ENCODE measurements around the gene CDO1. TPM values are rescaled to one million over a fixed set of nuclear protein-coding genes. Genes with fewer than 3 reads are reported as not detected.
"Not testable (repeated sequence)": the region's sequence is repeated elsewhere in the genome, so short reads cannot be mapped to it uniquely, and the experiment has no call there.

The CDO1 gene
- total RNA-seq, 1 experiment from 2014 or later, result 0.17 TPM

DNA sequence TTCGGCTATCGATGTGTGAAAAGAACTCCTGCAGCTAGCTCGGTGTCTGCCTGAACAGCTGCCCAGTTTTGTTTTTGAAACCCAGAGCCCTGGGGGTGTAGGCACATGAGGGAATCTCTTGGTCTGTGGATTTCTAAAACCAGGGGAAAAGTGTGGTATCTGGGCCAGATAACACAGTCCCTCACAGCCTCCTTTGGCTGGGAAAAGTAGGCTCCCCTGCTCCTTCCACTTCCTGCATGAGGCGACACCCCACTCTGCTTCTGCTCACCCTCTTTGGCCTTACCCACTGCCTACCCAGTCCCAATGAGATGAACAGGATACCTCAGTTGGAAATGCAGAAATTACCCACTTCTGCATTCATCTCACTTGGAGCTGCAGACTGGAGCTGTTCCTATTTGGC is 9.5 kb upstream of the CDO1 start:
- POLR2A ChIA-PET, result interaction anchor here (1.0 kb wide), 1 partner anchor 191 kb away, joined by 3 read pairs; no protein-coding TSS in a partner anchor
- Histone ChIP-seq H3K27ac (ENCODE audit: low read depth, low read length) (no peak overlapping the region), H3K9ac (ENCODE audit: low read length) (no peak overlapping the region), H3K4me3 (replicated peaks in 1 of 2; ENCODE audit: low read depth in 1 of 2, low read length in 2 of 2) (no peak overlapping the region), H3K36me3 (ENCODE audit: control insufficient read depth in 1 of 2, insufficient read depth in 2 of 2, low read length in 2 of 2) (peaks cover 17 to 20% of the 10 kb centered on the region in 2 experiments), H2AFZ (ENCODE audit: low read depth, low read length, poor library complexity, severe bottlenecking) (no peak overlapping the region), H3K4me2 (ENCODE audit: low read length) (no peak overlapping the region), H3K27me3 (ENCODE audit: insufficient read depth, low read length) (no peaks in the 10 kb centered on the region), H3K4me1 (ENCODE audit: control insufficient read depth in 1 of 2, insufficient read depth in 2 of 2, low read length in 2 of 2) (no peaks in the 10 kb centered on the region), H3K79me2 (ENCODE audit: insufficient read depth, low read length) (no peaks in the 10 kb centered on the region), H3K9me2 (ENCODE audit: insufficient read depth) (no peaks in the 10 kb centered on the region), H4K20me1 (ENCODE audit: insufficient read depth) (no peaks in the 10 kb centered on the region), H3K9me3 (ENCODE audit: control insufficient read depth in 1 of 2, insufficient read depth in 1 of 2, low read depth in 1 of 2, low read length in 2 of 2) (no peaks in the 10 kb centered on the region)
- CTCF ChIA-PET, result no interaction called here
- no TSS peak for BruUV-seq (replicated peaks)
- DNase-seq (ENCODE audit: low read depth, low spot score) (no peak), ATAC-seq (peak; percentile 49)
- RAD21 ChIA-PET (ENCODE audit: low non-redundant PET in 1 of 2, low total read pairs in 2 of 2, uncharacterized antibody in 2 of 2, unreplicated experiment in 2 of 2), result no interaction called here
- intact Hi-C loops (cut with micrococcal nuclease), result loop anchor here (2.0 to 5.0 kb wide), 2 partner anchors 517 to 729 kb away; no protein-coding TSS in a partner anchor
- no peak for TF ChIP-seq RAD21 (IDR thresholded peaks at IDR 0.05; ENCODE audit: low read depth)
- no peak for TF ChIP-seq ELF1 (IDR thresholded peaks at IDR 0.05; ENCODE audit: borderline replicate concordance, low read depth)
- TF ChIP-seq, protein P1, sequence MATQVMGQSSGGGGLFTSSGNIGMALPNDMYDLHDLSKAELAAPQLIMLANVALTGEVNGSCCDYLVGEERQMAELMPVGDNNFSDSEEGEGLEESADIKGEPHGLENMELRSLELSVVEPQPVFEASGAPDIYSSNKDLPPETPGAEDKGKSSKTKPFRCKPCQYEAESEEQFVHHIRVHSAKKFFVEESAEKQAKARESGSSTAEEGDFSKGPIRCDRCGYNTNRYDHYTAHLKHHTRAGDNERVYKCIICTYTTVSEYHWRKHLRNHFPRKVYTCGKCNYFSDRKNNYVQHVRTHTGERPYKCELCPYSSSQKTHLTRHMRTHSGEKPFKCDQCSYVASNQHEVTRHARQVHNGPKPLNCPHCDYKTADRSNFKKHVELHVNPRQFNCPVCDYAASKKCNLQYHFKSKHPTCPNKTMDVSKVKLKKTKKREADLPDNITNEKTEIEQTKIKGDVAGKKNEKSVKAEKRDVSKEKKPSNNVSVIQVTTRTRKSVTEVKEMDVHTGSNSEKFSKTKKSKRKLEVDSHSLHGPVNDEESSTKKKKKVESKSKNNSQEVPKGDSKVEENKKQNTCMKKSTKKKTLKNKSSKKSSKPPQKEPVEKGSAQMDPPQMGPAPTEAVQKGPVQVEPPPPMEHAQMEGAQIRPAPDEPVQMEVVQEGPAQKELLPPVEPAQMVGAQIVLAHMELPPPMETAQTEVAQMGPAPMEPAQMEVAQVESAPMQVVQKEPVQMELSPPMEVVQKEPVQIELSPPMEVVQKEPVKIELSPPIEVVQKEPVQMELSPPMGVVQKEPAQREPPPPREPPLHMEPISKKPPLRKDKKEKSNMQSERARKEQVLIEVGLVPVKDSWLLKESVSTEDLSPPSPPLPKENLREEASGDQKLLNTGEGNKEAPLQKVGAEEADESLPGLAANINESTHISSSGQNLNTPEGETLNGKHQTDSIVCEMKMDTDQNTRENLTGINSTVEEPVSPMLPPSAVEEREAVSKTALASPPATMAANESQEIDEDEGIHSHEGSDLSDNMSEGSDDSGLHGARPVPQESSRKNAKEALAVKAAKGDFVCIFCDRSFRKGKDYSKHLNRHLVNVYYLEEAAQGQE (IDR thresholded peaks at IDR 0.05; ENCODE audit: low read depth), result no peak
- no peak for TF ChIP-seq POLR2AphosphoS5 (IDR thresholded peaks at IDR 0.05; ENCODE audit: low read depth, low read length)
- no peak for TF ChIP-seq EZH2 (IDR thresholded peaks at IDR 0.05)
- no peak for TF ChIP-seq EZH2phosphoT487 (IDR thresholded peaks at IDR 0.05; ENCODE audit: borderline replicate concordance)
- TF ChIP-seq CEBPB (IDR thresholded peaks at IDR 0.05; ENCODE audit: low read depth), result no peak
- TF ChIP-seq JUND (IDR thresholded peaks at IDR 0.05), result no peak
- no peak for TF ChIP-seq TCF7L2 (IDR thresholded peaks at IDR 0.05; ENCODE audit: borderline replicate concordance, extremely low read depth, insufficient read depth, insufficient read length)
- no peak for TF ChIP-seq SP1 (IDR thresholded peaks at IDR 0.05; ENCODE audit: low read depth)
- TF ChIP-seq ZNF274 (IDR thresholded peaks at IDR 0.05; ENCODE audit: low read depth, low read length), result no peak
- TF ChIP-seq ZFX (IDR thresholded peaks at IDR 0.05), result no peak
- TF ChIP-seq EGR1 (IDR thresholded peaks at IDR 0.05; ENCODE audit: low read depth), result no peak
- no peak for TF ChIP-seq YY1 (IDR thresholded peaks at IDR 0.05; ENCODE audit: extremely low read depth, insufficient replicate concordance, low read depth, low read length)
- TF ChIP-seq, protein P2, sequence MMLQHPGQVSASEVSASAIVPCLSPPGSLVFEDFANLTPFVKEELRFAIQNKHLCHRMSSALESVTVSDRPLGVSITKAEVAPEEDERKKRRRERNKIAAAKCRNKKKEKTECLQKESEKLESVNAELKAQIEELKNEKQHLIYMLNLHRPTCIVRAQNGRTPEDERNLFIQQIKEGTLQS (IDR thresholded peaks at IDR 0.05), result no peak
- no peak for TF ChIP-seq SIN3A (IDR thresholded peaks at IDR 0.05; ENCODE audit: low read depth)
- no peak for TF ChIP-seq FOSL1 (IDR thresholded peaks at IDR 0.05; ENCODE audit: low read depth)

GRCh38 chr5:115824983-115825382 is 8.5 kb upstream of the CDO1 start:
- H4K20me1 ChIP-seq (ENCODE audit: insufficient read depth); H3K4me3 ChIP-seq (replicated peaks in 1 of 2; ENCODE audit: low read depth in 1 of 2, low read length in 2 of 2); H3K9ac ChIP-seq (ENCODE audit: low read length); H3K4me1 ChIP-seq (ENCODE audit: control insufficient read depth in 1 of 2, insufficient read depth in 2 of 2, low read length in 2 of 2); H3K79me2 ChIP-seq (ENCODE audit: insufficient read depth, low read length); DNase-seq (ENCODE audit: low read depth, low spot score); H3K9me3 ChIP-seq (ENCODE audit: control insufficient read depth in 1 of 2, insufficient read depth in 1 of 2, low read depth in 1 of 2, low read length in 2 of 2); H2AFZ ChIP-seq (ENCODE audit: low read depth, low read length, poor library complexity, severe bottlenecking); H3K27ac ChIP-seq (ENCODE audit: low read depth, low read length); H3K4me2 ChIP-seq (ENCODE audit: low read length); H3K9me2 ChIP-seq (ENCODE audit: insufficient read depth); BruUV-seq (replicated peaks); CTCF ChIA-PET; H3K27me3 ChIP-seq (ENCODE audit: insufficient read depth, low read length); RAD21 ChIA-PET (ENCODE audit: low non-redundant PET in 1 of 2, low total read pairs in 2 of 2, uncharacterized antibody in 2 of 2, unreplicated experiment in 2 of 2); ATAC-seq; POLR2A ChIA-PET: not testable (repeated sequence)
- intact Hi-C loops (cut with micrococcal nuclease), result loop anchor here (5.0 kb wide), 1 partner anchor 728 kb away; no protein-coding TSS in a partner anchor
- peaks cover 8 to 14% of the 10 kb centered on the region in 2 experiments; a peak in 2 of 4 replicates for H3K36me3 ChIP-seq (ENCODE audit: control insufficient read depth in 1 of 2, insufficient read depth in 2 of 2, low read length in 2 of 2)
